Smooth muscle cell (in vitro differentiated cells): ENCODE data around the gene RGS3. TPM values are rescaled to one million over a fixed set of nuclear protein-coding genes. Genes with fewer than 3 reads are reported as not detected.

Experiments used
- DNase-seq: peaks from one replicate; lab custom pipeline; 2025; ENCODE audit not compliant: unreplicated experiment; lab: John Stamatoyannopoulos, UW
- H2AFZ ChIP-seq: fragments of 200-600 bp; sonication (generic); 2 replicates; pipeline ENCODE4 v1.6.0; 2016; ENCODE audit warnings: antibody characterized with exemption, low read depth, mild to moderate bottlenecking
- H3F3A ChIP-seq: fragments of 200-600 bp; sonication (generic); 2 replicates; pipeline ENCODE4 v1.6.0; 2017; ENCODE audit warnings: antibody characterized with exemption, low read depth
- H3K27ac ChIP-seq: fragments of 200-600 bp; sonication (generic); 2 replicates; pipeline ENCODE4 v1.5.1; 2016; ENCODE audit warnings: low read depth, mild to moderate bottlenecking
- H3K27me3 ChIP-seq: fragments of 200-600 bp; sonication (generic); 2 replicates; pipeline ENCODE4 v1.6.1; 2016; ENCODE audit warnings: low read depth, mild to moderate bottlenecking
- H3K36me3 ChIP-seq: fragments of 200-600 bp; sonication (generic); 2 replicates; pipeline ENCODE4 v1.5.1; 2016; ENCODE audit warnings: low read depth
- H3K4me1 ChIP-seq: fragments of 200-600 bp; sonication (generic); 2 replicates; pipeline ENCODE4 v1.5.1; 2016; ENCODE audit warnings: low read depth
- H3K4me2 ChIP-seq: fragments of 200-600 bp; sonication (generic); 2 replicates; pipeline ENCODE4 v1.6.0; 2016; ENCODE audit warnings: mild to moderate bottlenecking
- H3K4me3 ChIP-seq: fragments of 200-600 bp; sonication (generic); 2 replicates; pipeline ENCODE4 v1.5.1; 2016; ENCODE audit warnings: mild to moderate bottlenecking
- H3K79me2 ChIP-seq: fragments of 200-600 bp; sonication (generic); 2 replicates; pipeline ENCODE4 v1.6.0; 2016; ENCODE audit warnings: low read depth, mild to moderate bottlenecking
- H3K9ac ChIP-seq: fragments of 200-600 bp; sonication (generic); 2 replicates; pipeline ENCODE4 v1.6.0; 2016; ENCODE audit warnings: low read depth
- H3K9me3 ChIP-seq: fragments of 200-600 bp; sonication (generic); replicated peaks from 2 replicates; pipeline ENCODE4 v1.5.1; 2016; ENCODE audit warnings: low read depth
- H4K20me1 ChIP-seq: fragments of 200-600 bp; sonication (generic); 2 replicates; pipeline ENCODE4 v1.6.0; 2016; ENCODE audit warnings: low read depth
- CTCF ChIP-seq: fragments of 200-600 bp; sonication (generic); IDR thresholded peaks from 2 replicates; pipeline ENCODE4 v1.5.1; 2017; ENCODE audit warnings: borderline replicate concordance, mild to moderate bottlenecking, antibody characterized with exemption; ENCODE audit not compliant: insufficient read depth, poor library complexity, severe bottlenecking
- WGBS: methylation state at CpG from one replicate; pipeline ENCODE4 v1.1.7; 2016; ENCODE audit warnings: low lambda C conversion rate; 5-methylcytosine and 5-hydroxymethylcytosine counted together
- polyA plus RNA-seq: library from polyadenylated mRNA; unstranded; fragments of >200 nt; fragmentation: Nextera tagmentation; extraction: Ambion mirVana; gene quantifications from 2 replicates; pipeline ENCODE4 v1.2.1, GENCODE V29; 2016
- total RNA-seq: library from RNA; depleted of rRNA; stranded (reverse); fragments of >200 nt; gene quantifications from 2 replicates; pipeline ENCODE4 v1.2.3, GENCODE V29; 2014

The RGS3 gene
- total and polyA plus RNA-seq, 2 experiments from 2014 or later: 43.8 to 108 TPM

GRCh38 chr9:113578882-113579282 lies 115.4 kb downstream of the RGS3 start:
- no peak for DNase-seq
- peaks cover 23% of the 10 kb centered on the region for H3K79me2 ChIP-seq
- H3K9ac ChIP-seq: no peak overlapping the region
- H3K4me2 ChIP-seq: peak overlapping the region; percentile 32
- peaks cover 6% of the 10 kb centered on the region for H4K20me1 ChIP-seq
- H3K36me3 ChIP-seq: no peaks in the 10 kb centered on the region
- no peak overlapping the region for H3K4me3 ChIP-seq
- H3F3A ChIP-seq: peaks cover 22% of the 10 kb centered on the region
- no peak for TF ChIP-seq CTCF
- peaks cover 12% of the 10 kb centered on the region for H3K4me1 ChIP-seq
- WGBS: 8% methylated on average over 5 of the region's 5 CpGs
- H3K9me3 ChIP-seq: no peaks in the 10 kb centered on the region
- H3K27ac ChIP-seq: peak overlapping the region; percentile 75
- no peak overlapping the region for H2AFZ ChIP-seq
- H3K27me3 ChIP-seq: no peaks in the 10 kb centered on the region

- Histone ChIP-seq H3K27ac (peak overlapping the region; percentile 75), H3K4me2 (peak overlapping the region; percentile 32), H3K27me3 (no peaks in the 10 kb centered on the region), H3K79me2 (peaks cover 19% of the 10 kb centered on the region), H3K9me3 (no peaks in the 10 kb centered on the region), H4K20me1 (peaks cover 2% of the 10 kb centered on the region), H3K4me3 (no peak overlapping the region), H2AFZ (no peak overlapping the region), H3F3A (peaks cover 22% of the 10 kb centered on the region), H3K36me3 (no peaks in the 10 kb centered on the region), H3K4me1 (peaks cover 12% of the 10 kb centered on the region), H3K9ac (no peak overlapping the region)
- 56% methylated on average over 5 of the region's 5 CpGs for WGBS
- DNase-seq: no peak
- no peak for TF ChIP-seq CTCF
These were observed 115.9 kb downstream of the RGS3 start for GRCh38 chr9:113579283-113580040.

GRCh38 chr9:113580041-113580953 lies 116.8 kb downstream of the RGS3 start:
- no peak for DNase-seq
- H3K4me1 ChIP-seq: peaks cover 12% of the 10 kb centered on the region

More at GRCh38 chr9:113580041-113580953, 116.8 kb downstream of the RGS3 start:
- Histone ChIP-seq H3K36me3 (no peaks in the 10 kb centered on the region), H3F3A (peaks cover 22% of the 10 kb centered on the region), H3K9me3 (no peaks in the 10 kb centered on the region), H3K4me2 (peak overlapping the region; percentile 9), H4K20me1 (no peaks in the 10 kb centered on the region), H3K9ac (no peak overlapping the region), H3K27me3 (no peaks in the 10 kb centered on the region), H3K4me3 (no peak overlapping the region), H3K27ac (peak overlapping the region; percentile 75), H3K79me2 (peaks cover 12% of the 10 kb centered on the region), H2AFZ (no peak overlapping the region)
- no peak for TF ChIP-seq CTCF
- 80% methylated on average over 12 of the region's 12 CpGs for WGBS
